ENCODE measurements around the gene DRAM1. TPM values are rescaled to one million over a fixed set of nuclear protein-coding genes. Genes with fewer than 3 reads are reported as not detected.
A peak's percentile ranks its signal among the peaks of the same experiment; 100 is the strongest.

DRAM1 gene
- total RNA-seq, 1 experiment from 2014 or later: 6.9 TPM

DNA sequence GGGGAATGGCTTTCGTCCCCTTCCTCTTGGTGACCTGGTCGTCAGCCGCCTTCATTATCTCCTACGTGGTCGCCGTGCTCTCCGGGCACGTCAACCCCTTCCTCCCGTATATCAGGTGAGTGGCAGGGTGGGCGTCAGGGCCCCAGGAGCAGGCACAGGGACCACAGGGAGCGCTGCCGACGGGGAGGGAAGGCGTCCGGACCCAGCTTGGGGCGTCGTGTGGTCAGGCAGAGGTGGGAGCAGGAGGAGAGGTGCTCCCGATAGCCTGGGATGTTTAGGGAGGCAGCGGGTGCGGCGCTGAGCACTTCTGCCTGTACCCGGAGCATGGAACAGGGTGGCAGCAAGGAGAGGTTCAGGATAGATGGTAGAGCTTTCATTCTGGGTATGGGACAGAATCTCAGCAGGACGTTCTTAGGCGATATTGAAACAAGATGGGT, 444 bp downstream of the DRAM1 start:
- peaks cover 10% of the 10 kb centered on the region for H3K4me1 Mint-ChIP-seq
- H3K27ac Mint-ChIP-seq: no peak overlapping the region
- no peaks in the 10 kb centered on the region for H3K9me3 Mint-ChIP-seq
- TF ChIP-seq MXD4 (CRISPR knock-in tag; IDR thresholded peaks at IDR 0.05; ENCODE audit: borderline replicate concordance): no peak
- no peak for TF ChIP-seq FOXJ3 (CRISPR knock-in tag; IDR thresholded peaks at IDR 0.05; ENCODE audit: borderline replicate concordance)
- no peak for TF ChIP-seq ETV6 (CRISPR knock-in tag; IDR thresholded peaks at IDR 0.05)
- TF ChIP-seq NFE2L1 (CRISPR knock-in tag; IDR thresholded peaks at IDR 0.05): 0 out of 2 replicates have a peak, but pooled peaks have one; percentile 29
- TF ChIP-seq, protein P1, sequence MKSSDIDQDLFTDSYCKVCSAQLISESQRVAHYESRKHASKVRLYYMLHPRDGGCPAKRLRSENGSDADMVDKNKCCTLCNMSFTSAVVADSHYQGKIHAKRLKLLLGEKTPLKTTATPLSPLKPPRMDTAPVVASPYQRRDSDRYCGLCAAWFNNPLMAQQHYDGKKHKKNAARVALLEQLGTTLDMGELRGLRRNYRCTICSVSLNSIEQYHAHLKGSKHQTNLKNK (CRISPR knock-in tag; IDR thresholded peaks at IDR 0.05): no peak
- peak; percentile 88; the same call in 1 of the 2 replicates for TF ChIP-seq ZNF263 (CRISPR knock-in tag; IDR thresholded peaks at IDR 0.05; ENCODE audit: low read depth)
- TF ChIP-seq, protein P2, sequence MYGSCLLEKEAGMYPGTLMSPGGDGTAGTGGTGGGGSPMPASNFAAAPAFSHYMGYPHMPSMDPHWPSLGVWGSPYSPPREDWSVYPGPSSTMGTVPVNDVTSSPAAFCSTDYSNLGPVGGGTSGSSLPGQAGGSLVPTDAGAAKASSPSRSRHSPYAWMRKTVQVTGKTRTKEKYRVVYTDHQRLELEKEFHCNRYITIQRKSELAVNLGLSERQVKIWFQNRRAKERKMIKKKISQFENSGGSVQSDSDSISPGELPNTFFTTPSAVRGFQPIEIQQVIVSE (CRISPR knock-in tag; IDR thresholded peaks at IDR 0.05; ENCODE audit: borderline replicate concordance): no peak
- TF ChIP-seq, protein P3, sequence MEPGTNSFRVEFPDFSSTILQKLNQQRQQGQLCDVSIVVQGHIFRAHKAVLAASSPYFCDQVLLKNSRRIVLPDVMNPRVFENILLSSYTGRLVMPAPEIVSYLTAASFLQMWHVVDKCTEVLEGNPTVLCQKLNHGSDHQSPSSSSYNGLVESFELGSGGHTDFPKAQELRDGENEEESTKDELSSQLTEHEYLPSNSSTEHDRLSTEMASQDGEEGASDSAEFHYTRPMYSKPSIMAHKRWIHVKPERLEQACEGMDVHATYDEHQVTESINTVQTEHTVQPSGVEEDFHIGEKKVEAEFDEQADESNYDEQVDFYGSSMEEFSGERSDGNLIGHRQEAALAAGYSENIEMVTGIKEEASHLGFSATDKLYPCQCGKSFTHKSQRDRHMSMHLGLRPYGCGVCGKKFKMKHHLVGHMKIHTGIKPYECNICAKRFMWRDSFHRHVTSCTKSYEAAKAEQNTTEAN (CRISPR knock-in tag; IDR thresholded peaks at IDR 0.05): no peak
- no peak for TF ChIP-seq NR1H2 (CRISPR knock-in tag; IDR thresholded peaks at IDR 0.05)
- TF ChIP-seq TEAD1 (CRISPR knock-in tag; IDR thresholded peaks at IDR 0.05): no peak
- H3K36me3 Mint-ChIP-seq: peaks cover 4% of the 10 kb centered on the region; the same call in 1 of the 2 replicates
- H3K27me3 Mint-ChIP-seq (ENCODE audit: low read depth): peaks cover 27% of the 10 kb centered on the region
- ChIA-PET POLR2A (no interaction called here), CTCF (interaction anchor here (1.1 kb wide), 1 partner anchor 48 kb away, joined by 6 read pairs; the partner anchor contains the start of gene GNPTAB)
- DNase-seq (ENCODE audit: low spot score) (no peak), ATAC-seq (peak; percentile 43)
- H3K4me3 Mint-ChIP-seq: peak overlapping the region; percentile 87

DNA sequence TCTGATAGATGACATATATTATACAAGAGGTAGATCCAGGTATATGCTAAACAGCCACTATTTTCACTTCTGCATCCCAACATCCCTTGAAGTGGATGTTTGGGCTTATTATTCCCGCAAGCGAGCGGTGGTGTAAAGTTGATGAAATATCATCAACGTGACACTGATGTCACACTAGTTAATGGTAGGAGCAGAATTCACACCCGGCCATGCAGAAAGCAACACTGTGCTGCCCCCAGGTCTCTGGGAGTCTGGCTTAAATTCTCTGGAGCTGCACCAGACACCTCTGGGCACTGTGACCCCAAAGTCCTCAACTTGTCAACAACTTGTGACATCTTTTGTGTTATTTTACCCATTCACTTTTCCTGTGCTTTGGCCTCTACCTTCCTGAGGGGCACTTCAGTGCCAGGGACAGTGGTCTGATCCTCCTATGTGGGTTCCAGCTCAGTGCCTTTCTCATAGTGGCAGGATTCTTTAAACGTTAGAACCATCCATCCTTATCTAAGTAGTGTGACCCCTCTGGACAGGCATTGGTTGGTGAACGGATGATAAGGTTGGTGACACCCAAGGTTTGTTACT, 952 bp downstream of the DRAM1 start:
- ChIA-PET POLR2A (no interaction called here), CTCF (no interaction called here)
- ATAC-seq (no peak), DNase-seq (ENCODE audit: low spot score) (no peak)
- H3K36me3 Mint-ChIP-seq: peaks cover 4% of the 10 kb centered on the region; the same call in 1 of the 2 replicates
- H3K9me3 Mint-ChIP-seq: no peaks in the 10 kb centered on the region
- peaks cover 27% of the 10 kb centered on the region for H3K27me3 Mint-ChIP-seq (ENCODE audit: low read depth)
- peaks cover 10% of the 10 kb centered on the region for H3K4me1 Mint-ChIP-seq
- H3K27ac Mint-ChIP-seq: no peak overlapping the region
- H3K4me3 Mint-ChIP-seq: peak overlapping the region; percentile 87
- TF ChIP-seq, protein P4, sequence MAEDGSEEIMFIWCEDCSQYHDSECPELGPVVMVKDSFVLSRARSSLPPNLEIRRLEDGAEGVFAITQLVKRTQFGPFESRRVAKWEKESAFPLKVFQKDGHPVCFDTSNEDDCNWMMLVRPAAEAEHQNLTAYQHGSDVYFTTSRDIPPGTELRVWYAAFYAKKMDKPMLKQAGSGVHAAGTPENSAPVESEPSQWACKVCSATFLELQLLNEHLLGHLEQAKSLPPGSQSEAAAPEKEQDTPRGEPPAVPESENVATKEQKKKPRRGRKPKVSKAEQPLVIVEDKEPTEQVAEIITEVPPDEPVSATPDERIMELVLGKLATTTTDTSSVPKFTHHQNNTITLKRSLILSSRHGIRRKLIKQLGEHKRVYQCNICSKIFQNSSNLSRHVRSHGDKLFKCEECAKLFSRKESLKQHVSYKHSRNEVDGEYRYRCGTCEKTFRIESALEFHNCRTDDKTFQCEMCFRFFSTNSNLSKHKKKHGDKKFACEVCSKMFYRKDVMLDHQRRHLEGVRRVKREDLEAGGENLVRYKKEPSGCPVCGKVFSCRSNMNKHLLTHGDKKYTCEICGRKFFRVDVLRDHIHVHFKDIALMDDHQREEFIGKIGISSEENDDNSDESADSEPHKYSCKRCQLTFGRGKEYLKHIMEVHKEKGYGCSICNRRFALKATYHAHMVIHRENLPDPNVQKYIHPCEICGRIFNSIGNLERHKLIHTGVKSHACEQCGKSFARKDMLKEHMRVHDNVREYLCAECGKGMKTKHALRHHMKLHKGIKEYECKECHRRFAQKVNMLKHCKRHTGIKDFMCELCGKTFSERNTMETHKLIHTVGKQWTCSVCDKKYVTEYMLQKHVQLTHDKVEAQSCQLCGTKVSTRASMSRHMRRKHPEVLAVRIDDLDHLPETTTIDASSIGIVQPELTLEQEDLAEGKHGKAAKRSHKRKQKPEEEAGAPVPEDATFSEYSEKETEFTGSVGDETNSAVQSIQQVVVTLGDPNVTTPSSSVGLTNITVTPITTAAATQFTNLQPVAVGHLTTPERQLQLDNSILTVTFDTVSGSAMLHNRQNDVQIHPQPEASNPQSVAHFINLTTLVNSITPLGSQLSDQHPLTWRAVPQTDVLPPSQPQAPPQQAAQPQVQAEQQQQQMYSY (CRISPR knock-in tag; IDR thresholded peaks at IDR 0.05): no peak
- TF ChIP-seq FOXP1 (CRISPR knock-in tag; IDR thresholded peaks at IDR 0.05; ENCODE audit: borderline replicate concordance) (no peak), ZNF671 (CRISPR knock-in tag; IDR thresholded peaks at IDR 0.05) (no peak), JUN (CRISPR knock-in tag; IDR thresholded peaks at IDR 0.05) (no peak), ZNF416 (CRISPR knock-in tag; IDR thresholded peaks at IDR 0.05) (no peak)
- TF ChIP-seq, protein P5, sequence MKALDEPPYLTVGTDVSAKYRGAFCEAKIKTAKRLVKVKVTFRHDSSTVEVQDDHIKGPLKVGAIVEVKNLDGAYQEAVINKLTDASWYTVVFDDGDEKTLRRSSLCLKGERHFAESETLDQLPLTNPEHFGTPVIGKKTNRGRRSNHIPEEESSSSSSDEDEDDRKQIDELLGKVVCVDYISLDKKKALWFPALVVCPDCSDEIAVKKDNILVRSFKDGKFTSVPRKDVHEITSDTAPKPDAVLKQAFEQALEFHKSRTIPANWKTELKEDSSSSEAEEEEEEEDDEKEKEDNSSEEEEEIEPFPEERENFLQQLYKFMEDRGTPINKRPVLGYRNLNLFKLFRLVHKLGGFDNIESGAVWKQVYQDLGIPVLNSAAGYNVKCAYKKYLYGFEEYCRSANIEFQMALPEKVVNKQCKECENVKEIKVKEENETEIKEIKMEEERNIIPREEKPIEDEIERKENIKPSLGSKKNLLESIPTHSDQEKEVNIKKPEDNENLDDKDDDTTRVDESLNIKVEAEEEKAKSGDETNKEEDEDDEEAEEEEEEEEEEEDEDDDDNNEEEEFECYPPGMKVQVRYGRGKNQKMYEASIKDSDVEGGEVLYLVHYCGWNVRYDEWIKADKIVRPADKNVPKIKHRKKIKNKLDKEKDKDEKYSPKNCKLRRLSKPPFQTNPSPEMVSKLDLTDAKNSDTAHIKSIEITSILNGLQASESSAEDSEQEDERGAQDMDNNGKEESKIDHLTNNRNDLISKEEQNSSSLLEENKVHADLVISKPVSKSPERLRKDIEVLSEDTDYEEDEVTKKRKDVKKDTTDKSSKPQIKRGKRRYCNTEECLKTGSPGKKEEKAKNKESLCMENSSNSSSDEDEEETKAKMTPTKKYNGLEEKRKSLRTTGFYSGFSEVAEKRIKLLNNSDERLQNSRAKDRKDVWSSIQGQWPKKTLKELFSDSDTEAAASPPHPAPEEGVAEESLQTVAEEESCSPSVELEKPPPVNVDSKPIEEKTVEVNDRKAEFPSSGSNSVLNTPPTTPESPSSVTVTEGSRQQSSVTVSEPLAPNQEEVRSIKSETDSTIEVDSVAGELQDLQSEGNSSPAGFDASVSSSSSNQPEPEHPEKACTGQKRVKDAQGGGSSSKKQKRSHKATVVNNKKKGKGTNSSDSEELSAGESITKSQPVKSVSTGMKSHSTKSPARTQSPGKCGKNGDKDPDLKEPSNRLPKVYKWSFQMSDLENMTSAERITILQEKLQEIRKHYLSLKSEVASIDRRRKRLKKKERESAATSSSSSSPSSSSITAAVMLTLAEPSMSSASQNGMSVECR (CRISPR knock-in tag; IDR thresholded peaks at IDR 0.05; ENCODE audit: borderline replicate concordance): no peak
- TF ChIP-seq, protein P6, sequence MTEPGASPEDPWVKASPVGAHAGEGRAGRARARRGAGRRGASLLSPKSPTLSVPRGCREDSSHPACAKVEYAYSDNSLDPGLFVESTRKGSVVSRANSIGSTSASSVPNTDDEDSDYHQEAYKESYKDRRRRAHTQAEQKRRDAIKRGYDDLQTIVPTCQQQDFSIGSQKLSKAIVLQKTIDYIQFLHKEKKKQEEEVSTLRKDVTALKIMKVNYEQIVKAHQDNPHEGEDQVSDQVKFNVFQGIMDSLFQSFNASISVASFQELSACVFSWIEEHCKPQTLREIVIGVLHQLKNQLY (CRISPR knock-in tag; IDR thresholded peaks at IDR 0.05): no peak
- TF ChIP-seq, protein P7, sequence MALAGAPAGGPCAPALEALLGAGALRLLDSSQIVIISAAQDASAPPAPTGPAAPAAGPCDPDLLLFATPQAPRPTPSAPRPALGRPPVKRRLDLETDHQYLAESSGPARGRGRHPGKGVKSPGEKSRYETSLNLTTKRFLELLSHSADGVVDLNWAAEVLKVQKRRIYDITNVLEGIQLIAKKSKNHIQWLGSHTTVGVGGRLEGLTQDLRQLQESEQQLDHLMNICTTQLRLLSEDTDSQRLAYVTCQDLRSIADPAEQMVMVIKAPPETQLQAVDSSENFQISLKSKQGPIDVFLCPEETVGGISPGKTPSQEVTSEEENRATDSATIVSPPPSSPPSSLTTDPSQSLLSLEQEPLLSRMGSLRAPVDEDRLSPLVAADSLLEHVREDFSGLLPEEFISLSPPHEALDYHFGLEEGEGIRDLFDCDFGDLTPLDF (CRISPR knock-in tag; IDR thresholded peaks at IDR 0.05): no peak

Data from WTC11 (cell line).